Neural cell (in vitro differentiated cells): ENCODE results near the gene SP140. TPM values are rescaled to one million over a fixed set of nuclear protein-coding genes. Genes with fewer than 3 reads are reported as not detected.

Experiments used
- H2AFZ ChIP-seq: fragments of 200-600, 300-800 bp; sonication (generic), shearing (Covaris generic); 2 replicates; pipeline ENCODE4 v1.6.0; 2014; ENCODE audit warnings: low read depth, mild to moderate bottlenecking, antibody characterized with exemption, low read length, moderate library complexity
- H3F3A ChIP-seq: fragments of 200-600 bp; shearing (Covaris generic); 2 replicates; pipeline ENCODE4 v1.6.1; 2016; ENCODE audit warnings: mild to moderate bottlenecking, moderate library complexity, mixed read lengths, antibody characterized with exemption, low read length; ENCODE audit not compliant: insufficient read depth, poor library complexity, severe bottlenecking
- H3K27ac ChIP-seq: fragments of 200-600, 300-800 bp; sonication (generic), shearing (Covaris generic); 2 replicates; pipeline ENCODE4 v1.5.1; 2014; ENCODE audit warnings: mild to moderate bottlenecking, low read length, moderate library complexity
- H3K27me3 ChIP-seq: fragments of 300-800, 200-600 bp; sonication (generic), shearing (Covaris generic); 2 replicates; pipeline ENCODE4 v1.6.0; 2014; ENCODE audit warnings: mild to moderate bottlenecking, low read depth, low read length, moderate library complexity; ENCODE audit not compliant: insufficient read depth
- H3K36me3 ChIP-seq: fragments of 300-800, 200-600 bp; sonication (generic), shearing (Covaris generic); 2 replicates; pipeline ENCODE4 v1.5.1; 2014; ENCODE audit warnings: mild to moderate bottlenecking, antibody characterized with exemption, low read length, moderate library complexity; ENCODE audit not compliant: insufficient read depth
- H3K4me2 ChIP-seq: fragments of 300-800, 200-600 bp; sonication (generic), shearing (Covaris generic); 2 replicates; pipeline ENCODE4 v1.6.0; 2014; ENCODE audit warnings: mild to moderate bottlenecking, low read length
- H3K4me3 ChIP-seq: fragments of 300-800, 200-600 bp; sonication (generic), shearing (Covaris generic); 2 replicates; pipeline ENCODE4 v1.5.1; 2014; ENCODE audit warnings: mild to moderate bottlenecking, low read length, moderate library complexity
- H3K79me2 ChIP-seq: fragments of 200-600 bp; shearing (Covaris generic); replicated peaks from 2 replicates; pipeline ENCODE4 v1.6.0; 2014; ENCODE audit warnings: mild to moderate bottlenecking, low read length, moderate library complexity; ENCODE audit not compliant: insufficient read depth
- H3K9ac ChIP-seq: fragments of 300-800, 200-600 bp; sonication (generic), shearing (Covaris generic); 2 replicates; pipeline ENCODE4 v1.6.1; 2016; ENCODE audit warnings: mild to moderate bottlenecking, low read length, mixed read lengths
- H3K9me2 ChIP-seq: fragments of 200-600 bp; shearing (Covaris generic); 2 replicates; pipeline ENCODE4 v1.6.1; 2016; ENCODE audit warnings: mild to moderate bottlenecking, low read length, mixed read lengths; ENCODE audit not compliant: insufficient read depth
- H3K9me3 ChIP-seq: fragments of 200-600, 300-800 bp; sonication (generic), shearing (Covaris generic); 2 replicates; pipeline ENCODE4 v1.6.1; 2016; ENCODE audit warnings: mild to moderate bottlenecking, mixed run types, low read length, moderate library complexity, mixed read lengths
- H4K20me1 ChIP-seq: fragments of 200-600 bp; shearing (Covaris generic); 2 replicates; pipeline ENCODE4 v1.6.1; 2016; ENCODE audit warnings: mild to moderate bottlenecking, mixed run types; ENCODE audit not compliant: insufficient read depth
- EP300 ChIP-seq: fragments of 450-650 bp; conservative IDR thresholded peaks from 2 replicates; pipeline ENCODE4 v1.6.1; 2014; ENCODE audit warnings: antibody characterized with exemption, mild to moderate bottlenecking, moderate library complexity; ENCODE audit not compliant: poor library complexity, severe bottlenecking
- EZH2 ChIP-seq: fragments of 200-600, 300-800 bp; shearing (Covaris generic), sonication (generic); IDR thresholded peaks from 2 replicates; pipeline ENCODE4 v1.6.1; 2014; ENCODE audit warnings: antibody characterized with exemption, low read length, borderline replicate concordance, mild to moderate bottlenecking; ENCODE audit not compliant: insufficient read depth, poor library complexity, severe bottlenecking
- MXI1 ChIP-seq: fragments of 450-650 bp; conservative IDR thresholded peaks from 2 replicates; pipeline ENCODE4 v1.6.1; 2014; ENCODE audit warnings: antibody characterized with exemption, mild to moderate bottlenecking; ENCODE audit not compliant: poor library complexity, severe bottlenecking
- POLR2AphosphoS5 ChIP-seq: IDR thresholded peaks from 2 replicates; pipeline ENCODE4 v1.6.1; 2012
- RAD21 ChIP-seq: fragments of 450-650 bp; conservative IDR thresholded peaks from 2 replicates; pipeline ENCODE4 v1.6.1; 2014; ENCODE audit warnings: antibody characterized with exemption, mild to moderate bottlenecking, moderate library complexity
- REST ChIP-seq: IDR thresholded peaks from 2 replicates; pipeline ENCODE4 v1.6.1; 2012; ENCODE audit warnings: borderline replicate concordance
- SMC3 ChIP-seq: fragments of 450-650 bp; conservative IDR thresholded peaks from 2 replicates; pipeline ENCODE4 v1.6.1; 2014; ENCODE audit warnings: antibody characterized with exemption, mild to moderate bottlenecking, moderate library complexity; ENCODE audit not compliant: poor library complexity
- TAF1 ChIP-seq: IDR thresholded peaks from 2 replicates; pipeline ENCODE4 v1.6.1; 2012; ENCODE audit warnings: low read depth
- polyA plus RNA-seq: library from polyadenylated mRNA; depleted of rRNA; stranded (reverse); fragments of >200 nt; gene quantifications from 2 replicates; pipeline ENCODE4 v1.2.3, GENCODE V29; 2014
- TF ChIP-seq, protein P1 (sequence below): fragments of 450-650 bp; IDR thresholded peaks from 2 replicates; pipeline ENCODE4 v1.5.1; 2014; ENCODE audit warnings: antibody characterized with exemption, mild to moderate bottlenecking, moderate library complexity; ENCODE audit not compliant: poor library complexity, severe bottlenecking

Gene SP140
- polyA plus RNA-seq, 1 donor from 2014 or later = 0.74 TPM

DNA sequence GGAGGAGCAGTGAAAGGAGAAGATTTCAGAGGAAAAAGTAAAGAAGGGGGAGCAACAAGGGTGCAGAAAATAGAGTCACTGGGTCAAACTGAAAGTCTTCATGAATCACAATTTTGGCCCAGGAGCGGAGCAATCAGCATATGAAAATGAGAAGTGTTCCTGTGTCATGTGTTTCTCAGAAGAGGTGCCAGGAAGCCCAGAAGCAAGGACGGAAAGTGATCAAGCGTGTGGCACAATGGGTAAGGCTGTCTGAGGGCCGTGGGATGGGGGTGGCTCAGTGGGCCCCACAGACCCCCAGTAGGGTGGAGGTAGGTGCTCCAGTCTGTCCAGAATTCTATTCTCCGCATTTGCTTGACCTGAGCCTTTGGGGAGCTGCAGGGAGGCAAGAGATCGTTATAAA, 44.2 kb downstream of the SP140 start:
- Histone ChIP-seq H3K9me3 (no peaks in the 10 kb centered on the region), H3K9me2 (no peaks in the 10 kb centered on the region), H3K27ac (no peak overlapping the region), H3K9ac (no peak overlapping the region), H4K20me1 (no peaks in the 10 kb centered on the region), H2AFZ (no peak overlapping the region), H3K36me3 (no peaks in the 10 kb centered on the region), H3K79me2 (no peaks in the 10 kb centered on the region), H3K4me2 (no peak overlapping the region), H3K27me3 (no peaks in the 10 kb centered on the region), H3F3A (no peaks in the 10 kb centered on the region), H3K4me3 (no peak overlapping the region)
- TF ChIP-seq, protein P1, sequence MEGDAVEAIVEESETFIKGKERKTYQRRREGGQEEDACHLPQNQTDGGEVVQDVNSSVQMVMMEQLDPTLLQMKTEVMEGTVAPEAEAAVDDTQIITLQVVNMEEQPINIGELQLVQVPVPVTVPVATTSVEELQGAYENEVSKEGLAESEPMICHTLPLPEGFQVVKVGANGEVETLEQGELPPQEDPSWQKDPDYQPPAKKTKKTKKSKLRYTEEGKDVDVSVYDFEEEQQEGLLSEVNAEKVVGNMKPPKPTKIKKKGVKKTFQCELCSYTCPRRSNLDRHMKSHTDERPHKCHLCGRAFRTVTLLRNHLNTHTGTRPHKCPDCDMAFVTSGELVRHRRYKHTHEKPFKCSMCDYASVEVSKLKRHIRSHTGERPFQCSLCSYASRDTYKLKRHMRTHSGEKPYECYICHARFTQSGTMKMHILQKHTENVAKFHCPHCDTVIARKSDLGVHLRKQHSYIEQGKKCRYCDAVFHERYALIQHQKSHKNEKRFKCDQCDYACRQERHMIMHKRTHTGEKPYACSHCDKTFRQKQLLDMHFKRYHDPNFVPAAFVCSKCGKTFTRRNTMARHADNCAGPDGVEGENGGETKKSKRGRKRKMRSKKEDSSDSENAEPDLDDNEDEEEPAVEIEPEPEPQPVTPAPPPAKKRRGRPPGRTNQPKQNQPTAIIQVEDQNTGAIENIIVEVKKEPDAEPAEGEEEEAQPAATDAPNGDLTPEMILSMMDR = no peak
- TF ChIP-seq EZH2 = no peak
- TF ChIP-seq TAF1 = no peak
- TF ChIP-seq SMC3 = no peak

- H2AFZ ChIP-seq = no peak overlapping the region
- no peaks in the 10 kb centered on the region for H3K36me3 ChIP-seq
- H3K27me3 ChIP-seq = no peaks in the 10 kb centered on the region
- no peaks in the 10 kb centered on the region for H3K79me2 ChIP-seq
- no peak overlapping the region for H3K9ac ChIP-seq
- no peaks in the 10 kb centered on the region for H3K9me2 ChIP-seq
- no peaks in the 10 kb centered on the region for H4K20me1 ChIP-seq
- no peaks in the 10 kb centered on the region for H3K9me3 ChIP-seq
- TF ChIP-seq EP300 (no peak), EZH2 (no peak), REST (no peak), POLR2AphosphoS5 (no peak), MXI1 (no peak)
- H3K4me3 ChIP-seq = no peak overlapping the region
- no peak overlapping the region for H3K27ac ChIP-seq
- H3K4me2 ChIP-seq = no peak overlapping the region
- H3F3A ChIP-seq = no peaks in the 10 kb centered on the region
These were observed 57.4 kb downstream of the SP140 start for GRCh38 chr2:230282936-230283335.

DNA sequence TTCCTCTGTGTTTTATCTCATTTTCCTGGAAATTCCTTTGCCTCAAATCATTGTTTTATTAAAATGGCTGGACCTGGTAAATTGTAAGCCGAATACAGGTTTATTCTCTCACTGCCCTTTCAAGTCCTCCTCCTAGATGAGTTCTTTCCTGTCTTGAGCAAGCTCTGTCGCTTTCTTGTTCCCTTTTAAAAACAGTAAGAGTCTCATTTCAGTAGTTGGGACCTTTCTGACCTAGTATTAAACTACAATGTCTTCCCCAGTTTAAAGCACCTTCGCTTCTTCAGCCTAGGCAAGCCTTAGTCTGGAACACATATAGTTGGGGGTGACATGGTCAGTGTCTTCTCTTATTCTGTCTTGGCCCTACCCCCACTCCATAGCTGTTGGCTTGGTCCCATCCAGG, 60.5 kb downstream of the SP140 start:
- no peak overlapping the region for H2AFZ ChIP-seq
- H3K9ac ChIP-seq = no peak overlapping the region
- H3K79me2 ChIP-seq = no peaks in the 10 kb centered on the region
- no peaks in the 10 kb centered on the region for H3K27me3 ChIP-seq
- no peaks in the 10 kb centered on the region for H3K9me3 ChIP-seq
- H4K20me1 ChIP-seq = no peaks in the 10 kb centered on the region
- no peaks in the 10 kb centered on the region for H3K36me3 ChIP-seq
- no peak overlapping the region for H3K27ac ChIP-seq
- H3K4me3 ChIP-seq = no peak overlapping the region
- TF ChIP-seq RAD21 (no peak), EZH2 (no peak), EP300 (no peak), MXI1 (no peak), POLR2AphosphoS5 (no peak), REST (no peak), TAF1 (no peak), SMC3 (no peak)
- TF ChIP-seq, protein P1 = no peak
- H3K4me2 ChIP-seq = no peak overlapping the region
- H3K9me2 ChIP-seq = no peaks in the 10 kb centered on the region
- no peaks in the 10 kb centered on the region for H3F3A ChIP-seq
